ENCODE measurements around the gene CHIC2.

The CHIC2 gene

GRCh38 chr4:54092405-54093323 is 28.3 kb upstream of the CHIC2 start:
- no peak for DNase-seq

- peak; percentile 61 for DNase-seq
Observed at GRCh38 chr4:54091637-54092404, 27.4 kb upstream of the CHIC2 start.

DNA sequence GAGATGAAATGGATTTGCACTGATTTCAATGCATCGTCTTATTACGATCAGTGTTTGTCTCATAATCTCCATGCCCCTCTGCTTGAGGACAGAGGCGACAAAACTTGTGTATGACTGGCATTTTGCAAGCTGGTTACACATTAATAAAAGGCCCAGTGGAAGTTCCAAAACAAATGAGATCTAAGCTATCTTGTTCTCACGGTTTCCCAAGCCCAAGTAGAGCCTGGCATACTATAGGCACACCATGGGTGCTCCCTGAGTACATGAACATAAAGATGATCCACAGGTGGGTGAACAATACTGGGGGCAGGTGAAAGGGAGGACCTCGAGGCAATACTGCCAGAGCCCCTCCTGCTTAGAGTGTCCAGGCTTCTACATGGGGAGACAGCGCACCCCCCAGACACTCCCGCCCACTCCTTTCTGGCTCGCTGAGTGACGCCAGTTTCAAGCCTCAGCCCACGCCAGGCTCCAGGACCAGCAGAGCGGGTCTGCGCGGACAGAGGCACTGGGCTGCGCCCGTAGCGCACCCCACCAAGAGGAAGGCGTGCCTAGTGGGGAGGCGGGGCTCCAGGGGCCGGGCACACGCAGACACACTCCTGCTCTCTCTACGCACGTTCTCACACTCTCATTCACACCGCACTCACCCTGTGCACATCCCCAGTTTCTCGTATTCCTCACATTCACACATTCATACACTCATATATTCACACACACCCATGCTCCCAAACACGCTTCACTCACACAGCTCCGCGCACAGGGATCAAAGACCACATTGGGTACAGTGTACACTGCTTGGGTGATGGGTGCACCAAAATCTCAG is 26.6 kb upstream of the CHIC2 start:
- no peak for DNase-seq

DNA sequence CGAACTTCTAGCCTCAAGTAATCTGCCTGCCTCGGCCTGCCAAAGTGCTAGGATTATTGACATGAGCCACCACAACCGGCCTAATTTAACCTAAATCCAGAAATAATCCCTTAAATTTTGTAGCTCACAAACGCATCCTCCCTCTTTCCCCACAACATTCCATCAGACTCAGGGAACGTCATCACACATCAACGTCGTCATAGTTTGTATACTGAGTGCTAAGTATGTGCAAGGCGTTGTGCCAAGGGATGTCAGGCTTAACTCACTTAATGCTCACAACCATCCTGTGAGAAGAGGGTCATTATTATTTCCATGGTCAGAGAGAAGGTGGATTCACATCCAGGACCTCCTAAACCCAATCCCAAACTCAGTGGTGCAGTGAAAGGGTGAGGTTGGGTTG is 26.0 kb upstream of the CHIC2 start:
- DNase-seq = no peak

- no peak for DNase-seq
Observed at GRCh38 chr4:54089875-54090274, 25.5 kb upstream of the CHIC2 start.

GRCh38 chr4:54085284-54085683 is 20.9 kb upstream of the CHIC2 start:
- no peak for DNase-seq

GRCh38 chr4:54082168-54082567 is 17.8 kb upstream of the CHIC2 start:
- no peak for DNase-seq

DNA sequence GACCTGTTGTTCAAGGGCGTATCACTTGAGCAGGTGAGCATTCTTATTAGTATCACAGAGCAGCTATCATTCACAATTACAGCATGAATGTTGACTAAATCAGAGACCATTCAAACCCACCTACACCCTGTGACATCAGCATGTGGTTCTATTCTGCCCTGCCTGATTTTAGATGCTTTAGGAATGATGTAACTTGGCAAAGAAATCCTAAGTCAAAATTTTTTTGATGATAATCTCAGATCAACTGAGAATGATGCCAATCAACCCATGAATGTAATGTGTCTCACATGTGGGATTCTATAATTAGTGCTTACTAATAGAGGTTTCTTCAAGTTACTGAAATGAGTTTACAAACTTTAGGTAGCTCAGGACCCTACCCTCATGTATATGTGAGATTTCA is 13.4 kb upstream of the CHIC2 start:
- no peak for DNase-seq

- no peak for DNase-seq
Observed at GRCh38 chr4:54076673-54077072, 12.3 kb upstream of the CHIC2 start.

DNA sequence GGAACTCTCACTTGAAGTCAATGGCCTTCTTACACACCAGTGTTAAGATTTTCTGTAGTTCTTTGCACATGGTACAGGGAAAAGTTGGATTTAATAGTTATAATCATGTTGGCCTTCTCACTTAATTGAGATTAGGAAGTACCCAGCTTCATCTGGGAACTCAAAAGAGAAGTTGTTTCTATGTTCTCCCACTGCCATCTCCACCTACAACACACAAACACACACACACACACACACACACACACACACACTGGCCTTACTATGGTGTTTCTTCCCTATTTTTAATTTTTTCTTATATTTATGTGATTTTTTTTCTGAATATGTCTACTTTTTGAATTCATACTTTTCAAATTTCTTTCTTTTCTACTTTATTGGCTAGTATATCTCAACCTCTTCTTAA is 10.0 kb upstream of the CHIC2 start:
- DNase-seq = no peak

- DNase-seq = no peak
Observed at GRCh38 chr4:54073271-54073880, 9.0 kb upstream of the CHIC2 start.

- no peak for DNase-seq
Observed at GRCh38 chr4:54067166-54067565, 2.8 kb upstream of the CHIC2 start.

GRCh38 chr4:54066718-54067129 is 2.3 kb upstream of the CHIC2 start:
- DNase-seq = no peak

DNA sequence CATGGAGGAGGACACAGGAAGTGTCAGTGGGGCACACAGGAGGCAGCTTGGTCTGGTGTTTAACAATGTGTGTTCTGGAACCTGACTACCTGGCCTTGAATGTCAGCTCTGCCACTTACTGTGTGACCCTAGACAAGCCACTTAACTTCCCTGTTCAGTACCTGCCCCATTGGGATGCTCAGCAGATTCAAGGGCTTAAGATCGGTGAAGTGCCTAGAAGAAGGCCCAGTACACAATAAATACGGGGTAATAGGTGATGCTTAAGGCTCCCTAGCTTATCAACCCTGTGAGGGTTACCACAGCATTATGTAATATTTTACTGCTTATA is 1.6 kb upstream of the CHIC2 start:
- no peak for DNase-seq

DNA sequence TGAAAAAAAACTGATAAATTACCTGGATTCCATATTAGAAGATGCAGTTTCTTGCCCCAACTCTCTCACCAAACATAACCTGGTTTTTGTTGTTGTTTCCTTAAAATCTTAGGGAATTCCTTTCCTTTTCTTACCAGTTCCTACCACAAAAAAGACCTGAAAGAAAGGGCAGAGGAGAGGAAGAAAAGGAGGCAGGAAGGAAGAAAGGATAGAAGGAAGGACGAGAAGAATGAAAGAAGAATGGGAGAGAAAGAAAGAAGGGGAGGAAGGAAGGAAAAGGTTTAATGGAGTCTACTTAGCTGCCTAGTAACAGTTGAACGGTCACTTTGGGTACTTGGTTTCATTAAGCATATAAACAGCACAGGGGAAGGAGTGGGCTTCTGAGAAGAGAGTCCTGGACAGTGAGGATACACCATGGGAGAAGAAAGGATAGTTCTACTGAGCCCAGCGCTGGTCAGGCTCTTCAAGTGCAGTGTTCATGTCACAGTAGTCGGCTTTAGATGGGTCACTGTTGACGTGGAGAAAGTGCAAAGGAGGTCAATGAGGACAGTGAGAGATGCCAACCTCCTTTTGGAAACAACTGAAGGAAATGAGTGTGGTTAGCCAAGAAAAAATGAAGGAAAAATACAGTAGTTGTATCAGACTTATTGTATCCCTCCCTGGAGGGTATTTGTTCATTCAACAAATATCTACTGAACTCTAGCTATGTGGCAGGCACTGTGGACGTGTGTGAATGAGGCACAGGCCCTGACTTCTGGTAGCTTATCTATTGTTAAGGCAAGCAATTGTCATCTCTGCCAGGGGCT is 1.1 kb upstream of the CHIC2 start:
- no peak for DNase-seq

- peak; percentile 23 for DNase-seq
Observed at GRCh38 chr4:54063737-54064316, 578 bp downstream of the CHIC2 start.

DNA sequence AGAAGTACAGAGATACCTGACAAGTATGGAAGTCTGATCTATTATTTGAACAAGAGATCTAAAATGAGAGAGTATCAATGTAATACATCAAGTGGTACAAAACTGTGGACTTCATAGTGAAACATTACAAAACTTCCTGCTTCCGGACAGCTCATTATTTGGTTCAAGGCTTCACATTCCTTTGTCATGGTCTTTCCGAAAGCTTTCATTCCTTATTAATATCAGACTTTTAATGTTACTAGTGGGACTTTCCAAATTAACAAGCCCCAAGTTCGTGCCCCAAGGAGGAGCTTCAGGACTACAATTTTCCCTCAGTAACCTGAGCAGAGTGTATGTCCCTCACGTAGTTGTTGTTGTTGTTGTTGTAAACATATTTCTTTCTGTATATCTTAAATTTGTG is 1.2 kb downstream of the CHIC2 start:
- DNase-seq = no peak

- no peak for DNase-seq
Observed at GRCh38 chr4:54062392-54062791, 2.0 kb downstream of the CHIC2 start.

GRCh38 chr4:54061873-54062272 is 2.5 kb downstream of the CHIC2 start:
- DNase-seq = no peak

GRCh38 chr4:54061067-54061466 is 3.3 kb downstream of the CHIC2 start:
- DNase-seq = no peak

DNA sequence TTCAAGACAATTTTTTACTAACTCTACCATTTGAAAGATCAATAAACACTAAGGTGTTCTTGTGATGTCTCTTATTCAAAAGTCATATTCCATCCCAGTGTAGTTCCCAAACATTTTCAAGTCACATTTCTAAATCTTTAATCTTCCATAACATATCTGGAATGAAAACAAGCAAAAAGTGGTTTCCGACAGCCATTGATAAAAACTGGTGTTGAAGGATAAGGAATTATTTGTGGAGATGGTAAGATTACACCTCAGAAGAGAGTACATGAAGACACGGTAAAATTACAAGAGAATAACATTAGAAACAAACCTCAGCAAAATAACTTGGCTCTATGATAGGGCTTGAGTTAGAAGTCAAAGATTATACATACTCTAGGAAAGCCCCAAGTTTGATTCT is 4.3 kb downstream of the CHIC2 start:
- DNase-seq = no peak

DNA sequence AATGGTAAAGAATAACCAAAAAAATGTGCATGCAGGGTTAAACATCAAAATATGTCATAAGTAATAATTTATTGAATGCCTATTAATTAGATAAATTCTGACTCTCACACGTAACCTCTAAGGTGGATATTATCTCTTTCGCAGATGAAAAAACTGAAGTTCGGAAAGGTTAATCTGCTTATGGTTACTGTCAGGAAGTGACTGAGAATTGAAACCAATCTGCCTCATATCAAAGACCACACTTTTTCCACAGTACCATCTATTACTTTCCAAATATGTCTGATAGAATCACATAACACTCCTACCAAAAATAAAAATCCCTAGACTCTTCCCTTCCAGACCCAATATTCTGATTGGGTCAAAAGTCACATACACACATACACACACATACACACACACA is 6.2 kb downstream of the CHIC2 start:
- DNase-seq = no peak

Data from T-helper 9 cell (primary cell).